Femur (tissue), 1 donor: Measurements from ENCODE around the gene S1PR3.

Experiments
- DNase-seq: peaks from one replicate; pipeline ENCODE4 v3.0.0-alpha.2; 2017

Gene S1PR3

DNA sequence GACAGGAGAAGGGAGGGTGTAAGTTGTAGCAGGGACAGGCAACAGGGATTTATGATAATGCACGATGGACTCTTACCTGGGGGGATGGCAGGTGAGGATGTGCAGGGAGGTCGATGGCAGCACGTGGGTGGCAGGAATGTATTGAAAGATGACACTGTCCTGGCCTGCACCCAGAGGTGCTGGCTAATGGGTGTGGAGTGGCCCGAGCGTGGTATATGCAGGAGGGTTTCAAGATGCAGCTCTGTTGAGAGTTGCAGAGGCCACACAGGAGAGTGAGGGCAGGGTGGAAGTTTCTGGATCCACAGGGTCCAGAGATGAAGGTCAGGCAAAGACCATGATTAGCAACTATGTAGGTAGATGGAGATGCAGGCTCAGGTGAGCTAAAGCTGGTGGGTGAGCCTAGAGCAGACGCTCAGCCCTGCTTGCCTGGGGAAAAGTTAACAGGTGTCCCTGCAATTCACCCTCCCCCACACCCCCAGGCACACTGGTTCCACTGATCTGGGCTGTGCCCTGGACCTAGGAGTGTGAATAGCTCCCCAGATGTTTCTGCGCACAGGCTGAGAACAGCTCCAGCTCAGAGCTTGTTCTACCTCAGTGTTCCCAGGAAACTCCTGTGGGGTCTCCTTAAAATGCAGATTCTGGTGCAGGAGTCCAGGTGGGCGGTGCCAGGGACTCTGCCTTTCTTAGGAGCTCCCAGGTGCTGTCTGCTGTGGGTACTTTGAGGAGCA lies 21.5 kb upstream of the S1PR3 start:
- DNase-seq, result no peak

DNA sequence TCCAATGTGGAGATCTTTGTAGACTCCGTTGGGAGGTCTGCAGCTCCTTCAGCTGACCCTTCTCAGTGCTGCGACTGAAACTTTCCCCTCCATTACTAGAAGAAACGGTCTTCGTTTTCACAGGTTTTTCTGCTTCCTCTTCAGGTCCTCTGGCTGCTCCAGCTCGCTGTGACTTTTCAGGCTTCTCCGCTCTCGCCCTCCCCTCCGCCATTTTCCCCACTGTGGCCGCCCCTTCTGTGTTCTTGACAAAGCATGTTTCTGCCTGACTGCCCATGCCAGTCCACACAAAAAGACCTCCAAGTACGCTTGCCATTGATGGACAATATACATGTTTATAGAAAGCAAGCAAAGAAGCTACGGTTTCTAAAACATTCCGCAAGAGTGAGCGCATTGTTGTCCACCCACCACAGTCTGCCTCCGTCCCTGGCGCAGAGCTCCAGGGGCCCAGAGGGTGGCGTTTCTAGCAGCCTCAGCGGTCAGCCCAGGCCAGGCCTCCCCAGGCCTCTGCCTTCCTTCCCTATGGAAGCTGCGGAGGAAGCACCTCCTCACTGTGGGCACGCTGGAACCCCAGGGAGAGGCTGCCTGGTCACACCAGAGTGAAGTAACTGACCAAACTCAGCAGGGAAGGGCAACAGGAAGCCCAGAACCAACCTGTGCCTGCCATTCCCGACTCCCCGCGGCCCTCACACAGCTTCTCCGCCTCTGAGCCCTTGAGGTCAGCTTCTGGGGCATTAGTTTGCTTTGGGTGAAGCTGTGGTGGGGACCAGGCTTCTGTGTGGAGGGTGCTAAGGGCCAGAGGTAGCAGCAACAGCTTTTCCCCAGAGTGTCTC lies 19.9 kb upstream of the S1PR3 start:
- DNase-seq, result no peak

GRCh38 chr9:88972401-88972800 lies 18.9 kb upstream of the S1PR3 start:
- DNase-seq, result no peak

- DNase-seq, result no peak
Measured at GRCh38 chr9:88973281-88974045, 17.8 kb upstream of the S1PR3 start.

- DNase-seq, result no peak
Measured at GRCh38 chr9:88974641-88975040, 16.6 kb upstream of the S1PR3 start.

DNA sequence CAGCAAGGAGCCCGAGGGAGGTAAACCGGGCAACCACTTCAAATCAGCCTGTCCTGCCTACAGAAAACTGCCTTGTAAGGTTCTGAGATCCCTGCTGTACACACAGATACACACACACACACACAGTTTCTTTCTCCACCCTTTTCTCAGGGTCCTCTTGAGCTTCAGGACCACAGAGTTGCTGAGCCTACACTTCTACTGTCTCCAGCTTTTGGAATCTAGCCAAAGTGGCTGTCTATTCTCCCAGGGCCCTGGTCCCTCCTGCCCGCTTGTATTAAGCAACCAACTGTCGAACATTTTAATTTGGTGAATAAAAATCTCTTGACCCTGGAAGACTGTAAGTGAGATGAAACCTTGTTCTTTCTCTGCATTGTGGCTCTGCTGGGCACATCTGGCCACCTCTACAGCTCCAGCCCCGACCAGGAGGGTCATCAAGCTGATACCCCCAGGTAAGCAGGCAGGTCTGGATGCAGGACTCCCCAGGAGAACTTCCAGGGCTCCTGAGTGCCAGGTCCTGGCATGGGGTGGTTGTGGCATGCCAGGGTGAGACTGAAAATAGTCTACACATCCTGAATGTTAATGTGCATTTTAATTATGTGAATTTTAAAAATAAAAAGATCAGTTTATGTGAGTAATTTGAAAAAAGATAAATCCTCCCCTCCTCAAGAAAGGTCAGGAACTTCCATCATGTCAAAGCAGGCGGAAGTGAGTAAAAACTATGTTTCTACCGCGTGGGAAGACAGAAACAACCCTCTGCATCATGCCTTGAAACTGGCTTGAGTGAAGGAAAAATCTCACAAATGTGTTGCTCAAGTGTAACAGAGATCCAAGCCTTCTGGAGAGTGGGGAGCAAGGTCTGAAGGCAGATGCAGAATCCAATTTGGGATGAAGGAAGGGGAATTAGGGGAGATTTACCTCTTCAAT lies 15.0 kb upstream of the S1PR3 start:
- no peak for DNase-seq

GRCh38 chr9:88976890-88977257 lies 14.4 kb upstream of the S1PR3 start:
- DNase-seq, result no peak

GRCh38 chr9:88978034-88978433 lies 13.2 kb upstream of the S1PR3 start:
- no peak for DNase-seq

DNA sequence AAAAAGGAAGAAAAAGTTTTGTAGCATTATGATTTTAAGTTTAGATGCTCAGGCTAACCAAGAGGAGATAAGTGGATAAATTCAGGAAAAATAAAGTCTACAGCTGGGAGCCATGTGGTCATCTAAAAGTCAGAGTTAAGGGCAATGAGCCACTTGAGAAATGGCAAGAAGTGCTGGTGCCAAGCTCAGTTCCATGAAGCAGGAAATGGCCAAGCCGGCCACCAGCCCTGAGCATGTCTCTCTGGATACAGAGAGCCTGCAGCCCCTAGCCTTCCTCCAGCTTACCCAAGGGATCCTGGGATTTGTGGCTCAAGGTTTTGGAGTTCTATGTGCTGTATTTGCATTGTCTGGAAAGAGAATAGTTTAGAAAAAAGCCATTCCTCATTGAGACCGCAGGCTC lies 12.2 kb upstream of the S1PR3 start:
- DNase-seq, result no peak

DNA sequence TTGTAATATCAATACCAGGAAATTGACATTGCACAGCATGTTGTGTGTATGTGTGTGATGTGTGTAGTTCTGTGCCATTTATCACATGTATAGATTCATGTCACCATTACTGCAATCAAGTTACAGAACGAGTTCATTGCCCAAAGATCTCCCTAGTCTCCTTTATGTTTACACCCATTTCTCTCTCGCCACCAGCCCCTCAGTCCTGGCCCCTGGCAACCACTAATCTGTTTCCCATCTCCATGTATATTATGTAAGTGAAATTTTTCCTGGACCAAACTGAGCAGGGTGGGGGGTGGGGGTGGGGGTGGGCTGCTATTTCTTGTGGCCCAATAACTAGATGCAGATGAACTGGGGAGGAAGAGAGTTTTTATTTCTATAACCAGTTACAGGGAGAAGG lies 11.5 kb upstream of the S1PR3 start:
- DNase-seq, result no peak

DNA sequence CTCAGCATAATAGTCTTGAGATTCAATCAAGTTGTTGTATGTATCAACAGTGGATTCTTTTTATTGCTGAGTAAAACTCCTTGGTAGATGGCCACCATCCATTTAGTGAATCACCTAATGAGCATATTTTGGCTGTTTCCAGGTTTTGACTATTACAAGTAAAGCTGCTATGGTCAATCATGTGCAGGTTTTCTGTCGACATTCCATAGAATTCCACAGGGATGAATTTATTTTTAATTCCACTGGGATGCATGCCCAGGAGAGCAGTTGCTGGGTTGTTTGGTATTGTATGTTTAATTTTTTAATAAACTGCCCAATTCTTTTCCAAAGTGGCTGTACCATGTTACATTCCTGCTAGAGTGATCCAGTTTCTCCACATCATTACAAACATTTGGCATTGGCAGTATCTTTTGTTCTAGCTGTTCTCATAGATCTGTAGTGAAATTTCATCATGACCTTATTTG lies 10.5 kb upstream of the S1PR3 start:
- no peak for DNase-seq

GRCh38 chr9:88983865-88984542 lies 7.3 kb upstream of the S1PR3 start:
- no peak for DNase-seq

DNA sequence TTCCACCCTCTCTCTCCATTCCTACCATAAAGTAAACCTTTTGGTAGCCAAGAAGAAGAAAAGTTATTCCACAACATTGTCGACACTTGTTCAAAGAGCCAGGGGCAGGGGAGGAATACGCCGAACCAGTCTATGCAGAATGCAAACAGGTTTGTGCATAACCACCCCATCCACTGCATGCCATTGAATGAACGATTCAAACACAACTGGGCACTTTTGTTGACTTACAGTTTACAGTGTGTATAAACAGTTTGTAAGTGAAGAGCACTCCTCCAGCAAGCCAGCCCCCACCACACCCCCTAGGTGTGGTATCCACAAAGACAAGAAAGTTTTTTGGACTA lies 6.8 kb upstream of the S1PR3 start:
- DNase-seq, result no peak

DNA sequence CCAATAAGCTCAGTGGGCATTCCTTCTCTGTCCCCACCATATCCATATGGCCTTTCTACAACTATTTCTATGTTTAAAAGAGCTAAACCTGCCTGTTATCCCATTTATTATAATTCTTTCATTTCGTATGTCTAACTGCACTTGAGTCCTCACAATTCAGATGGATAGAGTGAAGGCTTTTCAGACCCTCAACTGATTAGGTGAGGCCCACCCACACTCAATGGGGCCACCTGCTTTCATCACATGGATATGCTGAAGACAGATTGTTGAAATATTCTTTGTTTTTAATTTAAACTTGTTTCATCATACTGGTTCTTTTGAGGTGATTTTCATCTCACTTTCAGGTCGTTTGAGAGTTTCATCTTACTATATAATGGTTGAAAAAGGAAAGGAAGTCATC lies 5.7 kb upstream of the S1PR3 start:
- DNase-seq, result no peak

- no peak for DNase-seq
Measured at GRCh38 chr9:88986776-88987175, 4.5 kb upstream of the S1PR3 start.

GRCh38 chr9:88987661-88988060 lies 3.6 kb upstream of the S1PR3 start:
- no peak for DNase-seq

DNA sequence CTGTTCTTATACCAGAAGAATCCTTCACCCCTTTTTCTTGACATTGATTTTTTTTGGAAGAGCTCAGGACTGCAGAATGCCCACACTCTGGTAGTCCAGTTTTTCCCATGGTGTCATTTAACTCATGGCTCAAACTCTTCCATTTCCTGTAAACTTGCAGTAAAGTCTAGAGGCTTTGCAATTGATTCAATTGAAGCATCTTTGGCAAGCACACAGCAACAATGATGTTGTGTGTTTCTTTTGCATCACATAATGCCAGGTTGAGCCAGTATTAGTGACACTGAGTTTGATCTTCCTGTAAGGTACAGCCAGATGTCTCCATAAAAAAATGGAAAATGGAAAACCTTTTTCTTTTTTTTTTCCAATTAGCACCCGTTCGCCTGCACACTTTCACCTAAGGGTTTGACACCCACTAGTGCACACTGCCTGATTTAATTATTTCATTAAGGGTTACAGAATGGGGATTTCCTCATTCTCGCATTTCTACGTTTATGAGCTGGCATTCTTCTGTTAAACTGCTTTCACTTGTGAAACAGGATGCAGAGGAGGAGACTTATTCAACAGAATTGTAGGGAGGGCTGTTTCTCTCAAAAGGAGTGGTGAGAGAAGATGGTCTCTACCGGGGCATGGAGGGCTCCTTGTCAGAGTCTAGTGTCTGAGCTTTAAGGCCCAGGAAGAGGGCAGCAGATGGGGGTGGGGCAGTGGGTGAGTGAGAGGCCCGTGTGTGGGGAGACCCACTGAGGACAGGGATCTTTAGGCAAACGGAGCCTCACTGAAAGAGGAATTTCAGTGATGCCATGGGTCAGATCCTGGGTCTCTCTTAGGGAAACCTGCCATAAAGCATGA lies 2.2 kb upstream of the S1PR3 start:
- no peak for DNase-seq

DNA sequence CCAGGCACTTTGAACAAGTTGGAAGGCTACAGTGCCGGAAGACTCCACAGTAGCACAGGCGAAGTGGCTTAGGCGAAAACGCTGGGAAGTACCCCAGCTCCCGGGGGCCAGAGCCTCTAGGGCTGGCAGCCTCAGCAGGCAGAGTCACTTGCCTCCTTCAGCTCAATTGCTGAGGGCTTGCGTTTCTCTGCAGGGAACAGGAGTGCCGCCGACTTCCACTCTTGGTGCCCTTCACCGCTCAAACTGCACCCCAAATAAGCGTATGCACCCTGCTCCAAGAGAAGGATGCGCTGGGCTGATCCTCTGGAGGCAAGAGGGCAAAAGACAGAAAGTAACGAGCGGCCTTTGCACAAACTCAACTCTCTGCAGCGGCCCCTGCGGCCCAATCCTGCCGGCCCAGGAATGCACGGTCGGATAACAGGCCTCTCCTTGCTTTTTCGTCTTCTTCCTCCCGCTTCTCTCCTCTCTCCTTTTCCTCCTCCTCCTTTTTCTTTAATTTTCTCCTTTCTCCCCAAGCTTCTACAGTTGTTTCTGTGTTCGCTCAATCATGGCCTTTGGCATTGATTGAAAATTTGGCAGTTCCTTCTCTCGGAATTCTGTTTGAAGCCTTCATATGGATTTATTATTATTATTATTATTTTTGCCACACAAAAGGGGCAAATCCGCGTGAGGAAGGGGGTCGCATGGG lies 1.1 kb upstream of the S1PR3 start:
- no peak for DNase-seq

DNA sequence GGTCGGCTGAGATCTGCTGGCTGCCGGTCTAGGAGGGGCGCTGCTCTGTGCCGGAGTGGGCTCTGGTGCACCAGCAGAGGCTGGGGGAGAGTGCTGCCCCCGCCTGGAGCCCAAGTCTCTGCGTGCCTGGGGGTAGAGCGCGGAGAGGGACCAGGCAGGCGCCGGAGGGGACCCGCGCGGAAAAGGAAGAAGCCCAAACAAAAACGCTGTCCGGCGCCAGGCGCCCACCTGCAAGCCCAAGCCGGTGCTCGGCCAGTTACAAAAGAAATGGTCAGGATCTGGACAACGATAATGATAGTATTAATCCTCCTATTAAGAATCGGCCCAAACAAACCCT lies 571 bp upstream of the S1PR3 start:
- no peak for DNase-seq

- no peak for DNase-seq
Measured at GRCh38 chr9:88992556-88992955, 1.3 kb downstream of the S1PR3 start.

- no peak for DNase-seq
Measured at GRCh38 chr9:88993327-88993726, 2.1 kb downstream of the S1PR3 start.
